ENCODE data around the gene CKAP2L. TPM values are rescaled to one million over a fixed set of nuclear protein-coding genes. Genes with fewer than 3 reads are reported as not detected.

CKAP2L gene
- polyA plus RNA-seq, 3 donors: 12.4 to 14.8 (median 12.9) TPM

- no peak for DNase-seq
Measured at GRCh38 chr2:112794841-112795240, 30.4 kb upstream of the CKAP2L start.

DNA sequence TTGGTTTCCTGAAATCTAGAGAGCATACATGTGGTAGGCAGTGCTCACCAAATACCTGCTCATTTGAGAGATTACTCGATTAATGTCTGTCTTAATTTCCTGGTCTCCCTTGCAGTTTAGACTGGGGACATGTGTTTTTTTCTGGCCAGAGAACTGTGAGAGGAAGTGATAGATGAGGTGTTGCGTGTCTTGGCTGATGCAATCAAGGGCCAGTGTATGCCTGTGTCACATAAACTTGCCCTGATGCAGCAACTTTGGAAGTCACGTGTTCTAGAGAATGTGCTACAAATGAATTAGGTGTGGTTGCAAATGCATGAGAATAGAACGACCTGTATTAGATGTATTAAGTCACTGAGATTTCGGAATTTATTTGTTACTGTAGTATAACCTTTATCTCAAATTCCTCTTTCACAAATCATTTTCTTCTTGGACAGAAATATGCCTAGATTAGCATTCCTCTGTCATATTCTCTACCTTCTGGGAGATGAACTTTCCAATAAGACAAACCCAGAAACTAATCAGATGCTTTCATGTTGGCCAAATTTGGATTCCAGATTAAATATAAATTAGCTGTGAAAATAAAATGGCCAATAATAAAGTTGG lies 29.8 kb upstream of the CKAP2L start:
- no peak for DNase-seq

DNA sequence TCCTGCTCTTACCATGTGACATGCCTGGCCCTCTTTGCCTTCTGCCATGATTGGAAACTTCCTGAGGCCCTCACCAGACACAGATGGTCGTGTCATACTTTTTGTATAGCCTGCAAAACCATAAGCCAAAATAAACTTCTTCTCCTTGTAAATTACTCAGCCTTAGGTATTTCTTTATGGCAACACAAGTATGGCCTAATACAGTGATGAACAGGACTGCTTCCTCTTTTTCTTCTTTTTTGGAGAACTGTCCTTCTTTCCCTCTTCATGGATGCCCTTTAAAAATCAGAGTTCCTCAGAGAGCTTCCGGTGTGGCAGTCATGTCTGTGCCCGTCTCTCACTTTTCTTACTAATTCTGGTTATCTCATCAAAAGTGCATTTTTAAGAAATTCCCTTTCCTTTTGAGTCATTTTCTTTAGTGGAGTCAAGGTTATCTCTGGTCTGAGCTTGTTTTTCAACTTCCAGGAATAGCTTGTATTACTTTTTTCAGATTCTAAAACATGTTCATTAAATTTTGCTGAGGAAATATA lies 29.1 kb upstream of the CKAP2L start:
- no peak for DNase-seq

DNA sequence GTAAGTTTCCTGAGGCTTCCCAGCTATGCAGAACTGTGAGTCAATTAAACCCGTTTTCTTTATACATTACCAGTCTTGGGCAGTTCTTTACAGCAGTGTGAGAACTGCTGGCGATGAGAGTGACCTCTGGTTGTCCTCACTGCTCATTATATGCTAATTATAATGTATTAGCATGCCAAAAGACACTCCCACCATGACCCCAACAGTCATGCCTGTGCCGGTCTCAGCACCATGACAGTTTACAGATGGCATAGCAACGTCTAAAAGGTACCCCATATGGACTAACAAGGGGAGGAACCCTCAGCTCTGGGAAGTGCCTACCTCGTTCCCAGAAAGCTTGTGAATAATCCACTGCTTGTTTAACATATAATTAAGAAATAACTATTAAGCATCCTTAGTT lies 28.0 kb upstream of the CKAP2L start:
- no peak for DNase-seq

DNA sequence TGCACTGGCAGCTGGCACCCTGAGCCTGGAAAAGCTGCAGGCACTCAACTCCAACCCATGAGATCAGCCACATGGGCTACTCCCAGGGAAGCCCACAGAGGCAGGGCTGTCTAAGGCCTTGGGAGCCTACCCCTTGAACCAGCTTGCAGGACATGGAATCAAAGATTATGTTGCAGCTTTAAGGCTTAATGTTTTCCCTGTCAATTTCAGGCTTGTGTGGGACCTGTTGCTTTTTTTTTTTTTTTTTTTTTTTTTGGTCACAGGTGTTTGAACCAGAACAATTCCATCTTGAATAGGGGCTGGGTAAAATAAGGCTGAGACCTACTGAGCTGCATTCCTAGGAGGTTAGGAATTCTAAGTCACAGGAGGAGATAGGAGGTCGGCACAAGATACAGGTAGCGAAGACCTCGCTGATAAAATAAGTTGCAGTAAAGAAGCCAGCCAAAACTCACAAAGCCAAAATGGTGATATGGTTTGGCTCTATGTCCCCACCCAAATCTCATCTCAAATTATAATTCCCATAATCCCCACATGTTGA lies 27.4 kb upstream of the CKAP2L start:
- no peak for DNase-seq

DNA sequence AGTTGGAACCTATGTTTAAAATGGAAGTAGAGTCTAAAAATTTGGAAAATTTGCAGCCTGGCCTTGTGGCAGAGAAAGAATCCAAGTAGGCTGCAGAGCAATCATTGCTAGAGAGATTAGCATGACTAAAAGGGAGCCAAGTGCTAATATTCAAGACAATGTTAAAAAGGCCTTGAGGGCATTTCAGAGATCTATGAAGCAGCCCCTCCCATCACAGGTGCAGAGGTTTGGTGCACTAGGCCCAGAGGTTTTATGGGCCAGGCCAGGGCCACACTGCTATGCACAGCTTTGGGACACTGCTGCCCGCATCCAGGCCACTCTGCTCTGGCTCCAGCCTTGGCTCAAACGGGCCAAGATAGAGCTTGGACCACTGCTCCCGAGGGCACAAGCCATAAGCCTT lies 26.6 kb upstream of the CKAP2L start:
- DNase-seq: no peak

DNA sequence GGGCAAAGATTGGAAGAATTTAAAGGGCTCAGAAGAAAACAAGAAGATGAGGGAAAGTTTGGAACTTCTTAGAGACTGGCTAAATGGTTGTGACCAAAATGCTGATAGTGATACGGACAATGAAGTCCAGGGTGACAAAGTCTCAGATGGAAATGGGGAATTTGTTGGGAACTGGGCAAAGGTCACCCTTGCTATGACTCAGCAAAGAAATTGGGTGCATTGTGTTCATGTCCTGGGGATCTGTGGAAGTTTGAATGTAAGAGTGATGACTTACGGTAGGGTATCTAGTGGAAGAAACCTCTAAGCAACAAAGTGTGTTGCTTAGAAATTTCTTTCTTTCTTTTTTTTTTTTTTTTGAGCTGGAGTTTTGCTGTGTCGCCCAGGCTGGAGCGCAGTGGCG lies 25.9 kb upstream of the CKAP2L start:
- no peak for DNase-seq

DNA sequence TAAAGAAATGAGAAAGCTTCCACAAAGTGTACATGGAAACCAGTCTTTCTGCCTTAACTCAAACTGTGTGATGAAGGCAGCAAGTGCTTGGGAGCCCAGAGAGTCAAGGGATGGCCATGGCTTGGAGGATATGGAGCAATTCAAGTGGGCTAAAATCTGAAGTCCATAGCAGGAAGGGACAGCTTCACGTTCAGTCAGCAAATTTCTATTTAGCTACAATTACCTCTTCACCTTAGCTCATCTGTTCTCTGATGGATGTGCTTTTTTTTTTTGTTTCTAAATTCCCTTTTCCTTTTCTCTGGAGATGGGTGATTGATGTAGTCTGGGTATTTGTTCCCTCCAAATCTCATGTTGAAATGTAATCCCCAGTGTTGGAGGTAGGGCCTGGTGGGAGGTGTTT lies 24.8 kb upstream of the CKAP2L start:
- no peak for DNase-seq

GRCh38 chr2:112788653-112789052 lies 24.2 kb upstream of the CKAP2L start:
- no peak for DNase-seq

GRCh38 chr2:112787729-112788393 lies 23.5 kb upstream of the CKAP2L start:
- no peak for DNase-seq

GRCh38 chr2:112787294-112787693 lies 22.9 kb upstream of the CKAP2L start:
- no peak for DNase-seq

DNA sequence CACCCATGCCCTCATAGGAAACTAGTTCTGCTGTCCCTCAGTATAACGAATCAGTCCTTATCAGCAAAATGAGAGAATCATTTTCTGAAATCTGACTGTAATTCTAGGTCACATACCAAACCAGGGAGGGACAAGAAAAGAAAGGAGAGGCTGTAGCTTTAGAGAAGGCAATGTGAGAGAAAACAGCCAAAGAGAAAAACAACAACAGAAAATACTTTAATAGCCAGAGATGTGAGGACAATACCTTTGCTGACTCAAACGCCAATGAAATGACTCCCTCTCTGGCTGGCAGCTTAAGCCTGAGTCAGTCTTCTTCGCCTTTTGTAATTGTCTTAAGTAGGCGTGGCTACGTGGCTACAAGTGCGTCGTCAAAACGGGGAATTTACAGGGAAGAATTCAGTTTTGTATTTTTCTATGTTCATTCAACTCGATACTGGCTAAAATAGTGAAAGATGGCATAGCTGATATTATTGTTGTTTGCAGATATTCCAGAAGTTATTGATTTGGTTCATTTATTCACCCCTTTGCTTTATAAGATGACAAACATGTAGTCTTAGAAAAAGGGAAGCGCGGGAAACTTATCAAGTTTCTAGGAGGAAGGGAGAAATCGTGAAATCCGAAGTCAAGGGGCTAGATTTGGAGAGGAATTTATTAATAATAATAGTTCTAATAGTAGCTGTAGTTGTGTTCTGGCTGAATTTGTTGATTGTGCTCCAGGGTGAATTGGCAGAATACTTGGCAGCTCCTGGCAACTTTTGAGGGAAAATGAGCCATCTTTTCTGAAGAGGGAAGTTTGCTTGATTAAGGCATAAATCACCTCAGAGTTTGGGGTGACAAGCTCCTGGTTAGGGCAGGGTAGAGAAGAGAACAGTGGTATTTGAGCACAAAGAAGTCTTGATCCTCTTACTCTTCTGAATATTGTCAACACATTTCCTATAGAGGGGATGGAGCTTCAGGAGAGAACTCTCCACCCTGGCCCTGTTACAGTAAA lies 20.1 kb upstream of the CKAP2L start, which contains the start of gene IL1A:
Gene IL1A (minus strand): TSS at position 295 of the 991 bp plus-strand sequence. CDS start 723 bp downstream, outside the sequence.
- no peak for DNase-seq

DNA sequence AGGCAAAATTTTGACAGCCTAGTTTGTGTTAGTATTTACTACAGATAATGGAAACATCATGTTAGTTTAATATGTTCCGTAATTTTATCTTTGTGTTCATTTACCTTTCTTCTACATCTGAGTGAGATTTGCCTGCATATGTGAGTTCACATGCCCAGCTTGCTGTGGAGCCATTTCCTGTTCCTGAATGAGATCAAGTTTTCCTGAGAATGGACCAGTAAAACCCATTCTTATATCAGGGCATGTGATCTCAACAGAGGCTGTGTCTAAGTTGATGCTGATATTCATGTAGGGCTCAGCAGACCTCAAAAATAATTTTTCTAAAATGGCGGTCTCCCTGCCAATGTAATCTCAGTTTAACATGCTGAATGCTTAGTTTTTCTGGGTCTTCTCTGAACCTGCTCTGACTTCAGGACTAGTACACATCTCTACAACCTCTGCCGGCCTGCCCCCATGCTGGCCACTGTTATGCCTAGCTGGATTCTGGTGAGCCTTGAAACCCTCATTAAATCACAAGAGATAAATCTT lies 18.8 kb upstream of the CKAP2L start:
- no peak for DNase-seq

GRCh38 chr2:112782234-112782799 lies 17.9 kb upstream of the CKAP2L start:
- no peak for DNase-seq

DNA sequence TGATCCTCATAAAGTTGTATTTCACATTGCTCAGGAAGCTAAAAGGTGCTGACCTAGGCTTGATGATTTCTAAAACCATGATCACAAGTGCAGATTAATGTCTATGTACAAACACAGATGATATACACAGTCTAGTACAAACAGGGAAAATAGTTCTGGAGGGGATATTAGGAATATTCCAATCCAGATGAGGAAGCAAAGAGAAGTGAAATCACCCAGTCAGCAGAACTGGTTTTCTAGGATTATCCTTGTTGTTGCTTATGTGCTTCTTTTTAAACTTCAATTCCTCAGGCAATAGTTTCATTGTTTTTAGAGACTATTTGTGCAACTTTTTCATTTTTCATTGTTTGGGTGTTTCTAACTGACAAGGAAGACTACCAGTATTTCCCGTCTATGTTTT lies 15.2 kb upstream of the CKAP2L start:
- no peak for DNase-seq

GRCh38 chr2:112777036-112777435 lies 12.6 kb upstream of the CKAP2L start:
- no peak for DNase-seq

DNA sequence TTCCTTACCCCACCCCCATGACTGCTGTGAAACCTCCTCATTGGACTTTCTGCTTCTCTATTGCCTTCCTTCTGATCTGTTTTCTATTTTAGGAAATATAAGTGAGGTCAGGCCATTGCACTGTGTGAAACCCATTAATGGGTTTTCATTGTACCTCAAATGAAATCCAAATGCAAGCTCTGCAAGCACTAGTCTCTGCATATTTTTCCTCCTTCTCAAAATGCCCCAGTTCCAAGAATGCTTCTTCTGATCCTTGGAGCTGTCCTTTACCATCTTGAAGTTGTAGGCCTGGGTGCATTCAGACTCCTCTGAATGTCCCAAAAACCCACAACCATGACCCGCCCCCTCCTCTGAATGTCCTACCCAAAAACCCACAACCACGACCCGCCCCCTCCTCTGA lies 11.7 kb upstream of the CKAP2L start:
- DNase-seq: no peak

DNA sequence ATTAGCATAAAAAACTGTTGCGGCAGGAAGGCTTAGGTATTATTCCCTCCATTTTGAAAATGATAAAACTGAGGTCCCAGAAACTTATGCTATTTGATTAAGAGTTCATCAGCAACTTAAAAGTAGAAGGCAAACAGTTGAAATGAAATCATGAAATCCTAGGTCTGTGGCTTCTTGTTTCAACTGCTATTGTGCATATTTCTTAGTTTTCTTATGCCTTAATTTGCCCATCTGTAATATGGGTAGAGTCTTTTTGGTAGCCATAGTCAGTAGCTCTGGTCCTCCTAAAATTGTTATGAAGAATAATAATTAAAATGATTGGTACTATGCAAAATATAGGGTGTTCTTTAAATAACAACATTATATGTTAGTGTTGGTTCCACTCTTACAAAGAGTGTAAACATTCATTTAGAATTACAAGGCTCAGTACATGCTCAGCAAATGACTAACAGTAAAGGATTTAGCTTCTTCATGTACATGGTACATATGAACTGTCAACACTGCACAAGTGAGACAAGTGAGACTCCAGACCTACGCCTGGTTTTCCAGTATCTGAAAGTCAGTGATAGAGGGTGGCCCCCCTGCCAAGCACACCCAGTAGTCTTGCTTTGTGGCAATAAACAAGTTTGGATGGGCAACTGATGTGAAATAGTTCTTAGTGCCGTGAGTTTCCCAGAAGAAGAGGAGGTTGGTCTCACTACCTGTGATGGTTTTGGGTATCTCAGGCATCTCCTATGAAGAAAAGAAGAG lies 10.3 kb upstream of the CKAP2L start:
- no peak for DNase-seq

DNA sequence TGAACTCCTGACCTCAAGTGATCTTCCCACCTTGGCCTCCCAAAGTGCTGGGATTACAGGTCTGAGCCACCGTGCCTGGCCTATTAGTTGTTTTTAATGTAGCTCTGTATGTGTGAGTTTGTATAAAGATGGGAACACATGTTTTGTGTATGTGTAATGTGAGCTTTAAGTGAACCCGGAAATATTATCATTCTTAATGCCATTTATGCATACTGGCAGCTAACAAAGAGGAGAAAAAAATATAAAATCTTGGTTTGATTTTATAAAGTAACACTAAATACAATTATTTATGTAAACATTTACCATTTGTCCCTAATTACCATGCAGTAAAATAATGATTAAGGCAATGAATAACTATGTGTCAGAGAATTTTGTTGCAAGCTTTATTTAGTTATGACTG lies 9.1 kb upstream of the CKAP2L start:
- no peak for DNase-seq

DNA sequence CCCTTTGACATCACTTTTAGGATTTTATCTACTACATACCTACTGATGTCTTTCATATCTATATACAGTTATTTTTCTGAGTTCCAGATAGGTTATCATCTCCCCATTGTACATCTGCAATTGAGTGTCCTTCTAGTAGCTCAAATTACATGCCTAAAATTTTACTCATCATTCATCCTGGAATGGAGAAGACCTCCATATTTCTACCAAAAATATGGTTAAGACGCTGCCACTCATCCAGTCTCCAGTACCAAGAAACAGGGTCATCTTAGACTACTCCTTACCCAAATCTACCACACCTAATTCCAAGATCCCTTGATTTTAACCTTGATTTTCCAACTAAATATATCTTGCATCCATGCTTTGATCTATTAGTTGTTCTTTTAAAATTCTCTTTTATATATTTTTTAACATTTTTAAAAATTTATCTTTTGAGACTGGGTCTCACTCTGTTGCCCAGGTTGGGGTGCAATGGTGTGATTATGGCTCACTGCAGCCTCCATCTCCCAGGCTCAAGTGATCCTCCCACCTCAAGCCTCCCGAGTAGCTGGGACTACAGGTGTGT lies 8.6 kb upstream of the CKAP2L start:
- no peak for DNase-seq

All from renal pelvis (tissue), 4 donors.